Measurements from ENCODE around the gene UPK3B.
"Not testable (repeated sequence)": the region's sequence is repeated elsewhere in the genome, so short reads cannot be mapped to it uniquely, and the experiment has no call there.

The UPK3B gene

GRCh38 chr7:76492139-76492538 lies 18.2 kb upstream of the UPK3B start:
- DNase-seq: not testable (repeated sequence)

- not testable (repeated sequence) for DNase-seq
These were observed 14.6 kb upstream of the UPK3B start for GRCh38 chr7:76495717-76496116.

GRCh38 chr7:76497918-76498582 lies 12.3 kb upstream of the UPK3B start:
- DNase-seq: not testable (repeated sequence)

GRCh38 chr7:76498583-76499200 lies 11.7 kb upstream of the UPK3B start:
- not testable (repeated sequence) for DNase-seq

- DNase-seq: not testable (repeated sequence)
These were observed 11.0 kb upstream of the UPK3B start for GRCh38 chr7:76499201-76499923.

- not testable (repeated sequence) for DNase-seq
These were observed 10.5 kb upstream of the UPK3B start for GRCh38 chr7:76499924-76500241.

- not testable (repeated sequence) for DNase-seq
These were observed 8.1 kb upstream of the UPK3B start for GRCh38 chr7:76502224-76502623.

- not testable (repeated sequence) for DNase-seq
These were observed 7.5 kb upstream of the UPK3B start for GRCh38 chr7:76502836-76503235.

- not testable (repeated sequence) for DNase-seq
These were observed 7.1 kb upstream of the UPK3B start for GRCh38 chr7:76503244-76503643.

GRCh38 chr7:76504351-76505167 lies 5.8 kb upstream of the UPK3B start:
- DNase-seq: not testable (repeated sequence)

GRCh38 chr7:76505168-76506080 lies 4.9 kb upstream of the UPK3B start:
- no peak for DNase-seq

- DNase-seq: no peak
These were observed 4.3 kb upstream of the UPK3B start for GRCh38 chr7:76506081-76506440.

GRCh38 chr7:76506643-76507042 lies 3.7 kb upstream of the UPK3B start:
- DNase-seq: not testable (repeated sequence)

GRCh38 chr7:76507723-76508406 lies 2.5 kb upstream of the UPK3B start:
- no peak for DNase-seq

GRCh38 chr7:76511200-76511910 lies 1.0 kb downstream of the UPK3B start:
- not testable (repeated sequence) for DNase-seq

- DNase-seq: not testable (repeated sequence)
These were observed 1.8 kb downstream of the UPK3B start for GRCh38 chr7:76511911-76512885.

- no peak for DNase-seq
These were observed 2.8 kb downstream of the UPK3B start for GRCh38 chr7:76512941-76513816.

Data from cortex of kidney (tissue), 1 donor.